Colonic mucosa (tissue), 4 donors: ENCODE data around the gene ADARB2. TPM values are rescaled to one million over a fixed set of nuclear protein-coding genes. Genes with fewer than 3 reads are reported as not detected.

ENCODE experiments used
- DNase-seq: peaks from one replicate; pipeline ENCODE4 v3.0.0-alpha.2; 2020
- H3K27ac ChIP-seq: fragments of 200-600 bp; one replicate; pipeline ENCODE4 v1.8.0; 2021
- H3K27me3 ChIP-seq: fragments of 200-600 bp; one replicate; pipeline ENCODE4 v1.8.0; 2021
- H3K36me3 ChIP-seq: fragments of 200-600 bp; one replicate; pipeline ENCODE4 v1.8.0; 2021
- H3K4me1 ChIP-seq: fragments of 200-600 bp; one replicate; pipeline ENCODE4 v1.8.0; 2021; ENCODE audit warnings: mild to moderate bottlenecking
- H3K4me3 ChIP-seq: fragments of 200-600 bp; one replicate; pipeline ENCODE4 v1.8.0; 2021
- H3K9ac ChIP-seq, 2 donors: one replicate each; pipeline ENCODE4 v1.7.0; 2013; ENCODE audit warnings: control low read depth in 2 of 2, low read depth in 2 of 2, low read length in 2 of 2
- H3K9me3 ChIP-seq: fragments of 200-600 bp; one replicate; pipeline ENCODE4 v1.8.0; 2021
- intact Hi-C: fragments of 100-400 bp; cut with DNase I; formaldehyde crosslinking; loops from one replicate; pipeline ENCODE4 v1.14.1; 2022
- total RNA-seq, 2 donors: library from RNA; stranded (reverse); fragmentation: NEBNext Ultra II Directional in 1 of 2; extraction: Animal tissue kit (Norgen Biotek cat#: 25700) in 1 of 2; gene quantifications; one replicate each; pipeline ENCODE4 v1.2.1, GENCODE V29; 2021
- TF ChIP-seq, protein P1 (sequence below): fragments of 200-600 bp; IDR thresholded peaks from one replicate; pipeline ENCODE4 v1.8.0; 2022; ENCODE audit warnings: antibody characterized with exemption, mild to moderate bottlenecking
- donor health status: healthy.
- donor health status: DM: no; HTN: no; CAD: no.
- donor health status: DM: no; HTN: no; CAD: no.

ADARB2 gene
- total RNA-seq, 2 donors from 2014 or later, result 0.19 TPM; not detected in 1

- DNase-seq, result no peak
- no peaks in the 10 kb centered on the region for H3K27me3 ChIP-seq
- H3K4me3 ChIP-seq, result no peak overlapping the region
- intact Hi-C loops, result no loop called here
- TF ChIP-seq, protein P1, sequence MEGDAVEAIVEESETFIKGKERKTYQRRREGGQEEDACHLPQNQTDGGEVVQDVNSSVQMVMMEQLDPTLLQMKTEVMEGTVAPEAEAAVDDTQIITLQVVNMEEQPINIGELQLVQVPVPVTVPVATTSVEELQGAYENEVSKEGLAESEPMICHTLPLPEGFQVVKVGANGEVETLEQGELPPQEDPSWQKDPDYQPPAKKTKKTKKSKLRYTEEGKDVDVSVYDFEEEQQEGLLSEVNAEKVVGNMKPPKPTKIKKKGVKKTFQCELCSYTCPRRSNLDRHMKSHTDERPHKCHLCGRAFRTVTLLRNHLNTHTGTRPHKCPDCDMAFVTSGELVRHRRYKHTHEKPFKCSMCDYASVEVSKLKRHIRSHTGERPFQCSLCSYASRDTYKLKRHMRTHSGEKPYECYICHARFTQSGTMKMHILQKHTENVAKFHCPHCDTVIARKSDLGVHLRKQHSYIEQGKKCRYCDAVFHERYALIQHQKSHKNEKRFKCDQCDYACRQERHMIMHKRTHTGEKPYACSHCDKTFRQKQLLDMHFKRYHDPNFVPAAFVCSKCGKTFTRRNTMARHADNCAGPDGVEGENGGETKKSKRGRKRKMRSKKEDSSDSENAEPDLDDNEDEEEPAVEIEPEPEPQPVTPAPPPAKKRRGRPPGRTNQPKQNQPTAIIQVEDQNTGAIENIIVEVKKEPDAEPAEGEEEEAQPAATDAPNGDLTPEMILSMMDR, result no peak
- H3K4me1 ChIP-seq, result no peaks in the 10 kb centered on the region
- H3K9ac ChIP-seq, result no peak overlapping the region
- no peaks in the 10 kb centered on the region for H3K36me3 ChIP-seq
- no peak overlapping the region for H3K27ac ChIP-seq
- no peaks in the 10 kb centered on the region for H3K9me3 ChIP-seq
These were observed 174.3 kb downstream of the ADARB2 start for GRCh38 chr10:1563028-1563427.

DNA sequence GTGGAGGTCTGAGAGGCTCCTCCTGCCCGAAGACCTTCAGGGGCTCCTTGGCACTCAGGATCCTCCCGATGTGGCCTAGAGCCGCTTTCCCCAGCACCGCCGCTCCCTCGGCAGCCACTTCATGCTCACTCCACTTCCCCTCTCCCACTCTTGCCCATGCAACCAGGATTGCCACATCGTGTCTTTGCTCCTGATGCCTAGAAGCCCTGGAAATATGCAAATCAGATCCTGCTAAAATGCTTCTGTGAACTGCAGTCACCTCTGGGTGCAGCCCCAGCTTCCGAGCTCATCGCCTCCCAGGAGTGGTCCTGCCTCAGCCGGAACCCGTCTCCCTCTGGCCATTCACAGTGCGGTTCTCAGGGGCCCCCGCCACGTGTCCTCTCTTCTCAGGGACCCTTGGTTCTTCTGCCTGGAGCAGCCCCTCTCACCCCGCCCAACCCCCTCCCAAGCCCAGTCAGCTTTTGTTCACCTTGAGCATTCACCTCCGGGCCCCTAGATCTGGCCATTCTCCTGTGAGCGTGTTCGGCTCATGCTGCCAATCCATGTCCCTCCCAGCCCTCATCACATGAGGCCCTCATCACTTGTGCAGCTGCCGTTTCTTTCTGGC is 175.5 kb downstream of the ADARB2 start:
- Histone ChIP-seq H3K27ac (no peak overlapping the region), H3K9ac (no peak overlapping the region), H3K9me3 (no peaks in the 10 kb centered on the region), H3K27me3 (no peaks in the 10 kb centered on the region), H3K4me1 (no peaks in the 10 kb centered on the region), H3K4me3 (no peak overlapping the region), H3K36me3 (no peaks in the 10 kb centered on the region)
- intact Hi-C loops, result no loop called here
- DNase-seq, result no peak
- TF ChIP-seq, protein P1, result no peak

GRCh38 chr10:1560535-1561192 is 176.7 kb downstream of the ADARB2 start:
- H3K4me1 ChIP-seq, result no peaks in the 10 kb centered on the region
- TF ChIP-seq, protein P1, result no peak
- no peak overlapping the region for H3K4me3 ChIP-seq
- intact Hi-C loops, result no loop called here
- no peaks in the 10 kb centered on the region for H3K27me3 ChIP-seq
- H3K9ac ChIP-seq, result no peak overlapping the region
- no peak overlapping the region for H3K27ac ChIP-seq
- no peak for DNase-seq
- H3K9me3 ChIP-seq, result no peaks in the 10 kb centered on the region
- no peaks in the 10 kb centered on the region for H3K36me3 ChIP-seq

- Histone ChIP-seq H3K9ac (no peak overlapping the region), H3K27ac (no peak overlapping the region), H3K4me3 (no peak overlapping the region), H3K27me3 (no peaks in the 10 kb centered on the region), H3K9me3 (no peaks in the 10 kb centered on the region), H3K36me3 (no peaks in the 10 kb centered on the region), H3K4me1 (no peaks in the 10 kb centered on the region)
- DNase-seq, result no peak
- intact Hi-C loops, result no loop called here
- TF ChIP-seq, protein P1, result no peak
These were observed 177.6 kb downstream of the ADARB2 start for GRCh38 chr10:1559761-1560160.

DNA sequence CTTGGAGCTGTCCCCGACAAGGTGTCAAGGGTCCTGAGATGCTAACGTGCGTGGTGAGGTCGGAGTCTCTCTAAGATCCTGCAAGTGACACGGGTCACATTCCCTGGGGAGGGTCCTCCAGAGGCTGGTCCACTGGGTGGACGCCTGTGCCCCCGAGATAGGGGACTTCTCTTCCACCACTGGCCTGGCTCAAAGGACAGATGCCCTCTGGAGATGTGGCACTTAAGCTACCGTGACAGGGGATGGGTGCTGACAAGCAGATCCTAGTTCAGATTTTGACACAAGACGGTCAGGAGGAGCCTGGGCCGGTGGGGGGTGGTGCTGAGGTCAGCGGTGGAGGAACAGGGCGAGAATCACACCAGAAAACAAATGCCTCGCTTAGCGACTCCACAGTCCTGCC is 178.0 kb downstream of the ADARB2 start:
- H3K27me3 ChIP-seq, result no peaks in the 10 kb centered on the region
- H3K4me3 ChIP-seq, result no peak overlapping the region
- intact Hi-C loops, result no loop called here
- DNase-seq, result no peak
- no peaks in the 10 kb centered on the region for H3K4me1 ChIP-seq
- no peak overlapping the region for H3K9ac ChIP-seq
- no peak overlapping the region for H3K27ac ChIP-seq
- no peaks in the 10 kb centered on the region for H3K36me3 ChIP-seq
- H3K9me3 ChIP-seq, result no peaks in the 10 kb centered on the region
- TF ChIP-seq, protein P1, result no peak
